Breast epithelium (tissue), 4 donors: ENCODE results near the gene HIVEP3. TPM values are rescaled to one million over a fixed set of nuclear protein-coding genes. Genes with fewer than 3 reads are reported as not detected.

Experiments used
- DNase-seq, 2 donors: peaks; one replicate each; pipeline ENCODE4 v3.0.0-alpha.2; 2019; ENCODE audit warnings: low spot score in 2 of 2
- H3K27ac ChIP-seq, 2 donors: fragments of 200-600 bp; sonication (generic) in 1 of 2; one replicate each; pipeline ENCODE4 v1.5.1; 2016 to 2019; ENCODE audit warnings: mild to moderate bottlenecking in 1 of 2
- H3K27me3 ChIP-seq, 2 donors: fragments of 200-600 bp; sonication (generic) in 1 of 2; one replicate each; pipeline versions ENCODE4 v1.5.1 to v1.6.0; 2017 to 2019; ENCODE audit warnings: control low read depth in 1 of 2, mild to moderate bottlenecking in 1 of 2
- H3K36me3 ChIP-seq: fragments of 200-600 bp; one replicate; pipeline ENCODE4 v1.5.1; 2019
- H3K4me1 ChIP-seq, 2 donors: fragments of 200-600 bp; sonication (generic); one replicate each; pipeline ENCODE4 v1.5.1; 2016 to 2019; ENCODE audit warnings: control low read depth in 1 of 2
- H3K4me3 ChIP-seq, 3 donors: fragments of 200-600 bp; sonication (generic); 1 replicate in 2 of 3; 2 replicates in 1 of 3; pipeline ENCODE4 v1.5.1; 2016 to 2019; ENCODE audit warnings: mild to moderate bottlenecking in 3 of 3, moderate library complexity in 2 of 3
- H3K9me3 ChIP-seq, 2 donors: fragments of 200-600 bp; sonication (generic) in 1 of 2; one replicate each; pipeline ENCODE4 v1.5.1; 2016 to 2019; ENCODE audit warnings: control low read depth in 1 of 2
- CTCF ChIP-seq, 3 donors: fragments of 450-650 bp; IDR thresholded peaks; one replicate each; pipeline ENCODE4 v1.5.1; 2016 to 2017; ENCODE audit warnings: antibody characterized with exemption in 3 of 3, mild to moderate bottlenecking in 3 of 3, moderate library complexity in 3 of 3
- POLR2A ChIP-seq: fragments of 450-650 bp; IDR thresholded peaks from one replicate; pipeline ENCODE4 v1.6.1; 2016; ENCODE audit warnings: antibody characterized with exemption, mild to moderate bottlenecking, moderate library complexity
- POLR2AphosphoS5 ChIP-seq, 3 donors: sonication (generic); formaldehyde crosslinking; IDR thresholded peaks; one replicate each; pipeline ENCODE4 v1.6.1; 2017; ENCODE audit warnings: antibody characterized with exemption in 3 of 3
- intact Hi-C: fragments of 100-400 bp; cut with DNase I; formaldehyde crosslinking; loops from one replicate; pipeline ENCODE4 v1.15.1; 2023; ENCODE audit warnings: low total_unique reads
- total RNA-seq, 3 donors: library from RNA; depleted of rRNA; stranded (reverse); fragments of >200 nt; gene quantifications; one replicate each; pipeline ENCODE4 v1.1.0, GENCODE V29; 2016

Gene HIVEP3
- total RNA-seq, 3 donors from 2014 or later = 3.5 to 13.5 (median 9.2) TPM

GRCh38 chr1:41498804-41499203, 419.9 kb downstream of the HIVEP3 start:
- H3K9me3 ChIP-seq = no peaks in the 10 kb centered on the region
- intact Hi-C loops = no loop called here
- H3K4me1 ChIP-seq = peaks cover 10 to 52% of the 10 kb centered on the region in 2 donors
- no peak overlapping the region for H3K4me3 ChIP-seq
- H3K36me3 ChIP-seq = no peaks in the 10 kb centered on the region
- H3K27me3 ChIP-seq = no peaks in the 10 kb centered on the region
- TF ChIP-seq POLR2AphosphoS5 (IDR thresholded peaks at IDR 0.05) (peak; percentile 31 to 84 (median 80)), POLR2A (no peak), CTCF (IDR thresholded peaks at IDR 0.05) (peak in 1 of 3 donors; percentile 27)
- H3K27ac ChIP-seq = peak overlapping the region; percentile 71 to 87
- peak; percentile 78 to 94 for DNase-seq

- Histone ChIP-seq H3K4me1 (peaks cover 10 to 52% of the 10 kb centered on the region in 2 donors), H3K27me3 (no peaks in the 10 kb centered on the region), H3K27ac (peak overlapping the region; percentile 71 to 87), H3K36me3 (no peaks in the 10 kb centered on the region), H3K4me3 (no peak overlapping the region), H3K9me3 (no peaks in the 10 kb centered on the region)
- no peak for TF ChIP-seq CTCF (IDR thresholded peaks at IDR 0.05)
- no peak for TF ChIP-seq POLR2A
- TF ChIP-seq POLR2AphosphoS5 (IDR thresholded peaks at IDR 0.05) = no peak
- DNase-seq = no peak
- intact Hi-C loops = no loop called here
These were observed 420.3 kb downstream of the HIVEP3 start for GRCh38 chr1:41498391-41498790.

- H3K27ac ChIP-seq = peak overlapping the region; percentile 76 to 90
- no peaks in the 10 kb centered on the region for H3K36me3 ChIP-seq
- no peak for DNase-seq
- peaks cover 10 to 52% of the 10 kb centered on the region in 2 donors for H3K4me1 ChIP-seq
- no peak overlapping the region for H3K4me3 ChIP-seq
- intact Hi-C loops = no loop called here
- no peak for TF ChIP-seq POLR2AphosphoS5 (IDR thresholded peaks at IDR 0.05)
- TF ChIP-seq POLR2A = no peak
- no peak for TF ChIP-seq CTCF (IDR thresholded peaks at IDR 0.05)
- no peaks in the 10 kb centered on the region for H3K27me3 ChIP-seq
- H3K9me3 ChIP-seq = no peaks in the 10 kb centered on the region
These were observed 421.2 kb downstream of the HIVEP3 start for GRCh38 chr1:41497461-41498030.

GRCh38 chr1:41497056-41497440, 421.7 kb downstream of the HIVEP3 start:
- no peaks in the 10 kb centered on the region for H3K27me3 ChIP-seq
- no peaks in the 10 kb centered on the region for H3K36me3 ChIP-seq
- intact Hi-C loops = no loop called here
- peaks cover 10 to 52% of the 10 kb centered on the region in 2 donors for H3K4me1 ChIP-seq
- peak in 1 of 2 donors; percentile 75 for DNase-seq
- H3K27ac ChIP-seq = peak overlapping the region; percentile 76 to 90
- TF ChIP-seq POLR2AphosphoS5 (IDR thresholded peaks at IDR 0.05) (no peak), CTCF (IDR thresholded peaks at IDR 0.05) (no peak), POLR2A (no peak)
- H3K4me3 ChIP-seq = peak overlapping the region in 1 of 3 donors; percentile 63
- no peaks in the 10 kb centered on the region for H3K9me3 ChIP-seq

GRCh38 chr1:41496080-41497055, 422.4 kb downstream of the HIVEP3 start:
- Histone ChIP-seq H3K4me1 (peaks cover 10 to 51% of the 10 kb centered on the region in 2 donors), H3K4me3 (peak overlapping the region; percentile 27 to 63 (median 39)), H3K27me3 (no peaks in the 10 kb centered on the region), H3K9me3 (no peaks in the 10 kb centered on the region), H3K36me3 (no peaks in the 10 kb centered on the region), H3K27ac (peak overlapping the region; percentile 76 to 90)
- peak in 2 of 3 donors; percentile 8 to 25 for TF ChIP-seq CTCF (IDR thresholded peaks at IDR 0.05)
- no peak for TF ChIP-seq POLR2A
- TF ChIP-seq POLR2AphosphoS5 (IDR thresholded peaks at IDR 0.05) = peak; percentile 87 to 95 (median 95)
- intact Hi-C loops = no loop called here
- peak; percentile 87 to 92 for DNase-seq
